Vein endothelial cell (primary cell): ENCODE results near the gene DEPDC4. TPM values are rescaled to one million over a fixed set of nuclear protein-coding genes. Genes with fewer than 3 reads are reported as not detected.

ENCODE experiments used
- small RNA-seq: library from RNA; depleted of rRNA; stranded (forward); fragments of <200 nt; gene quantifications from one replicate; pipeline ENCODE3, GENCODE V24; 2012
- total RNA-seq: library from RNA; depleted of rRNA; stranded (reverse); fragments of >200 nt; gene quantifications from 2 replicates; pipeline ENCODE4 v1.2.3, GENCODE V29; 2012

DEPDC4 gene
- total RNA-seq: 1.7 TPM in 1 of 2 replicates, not detected in the other

DNA sequence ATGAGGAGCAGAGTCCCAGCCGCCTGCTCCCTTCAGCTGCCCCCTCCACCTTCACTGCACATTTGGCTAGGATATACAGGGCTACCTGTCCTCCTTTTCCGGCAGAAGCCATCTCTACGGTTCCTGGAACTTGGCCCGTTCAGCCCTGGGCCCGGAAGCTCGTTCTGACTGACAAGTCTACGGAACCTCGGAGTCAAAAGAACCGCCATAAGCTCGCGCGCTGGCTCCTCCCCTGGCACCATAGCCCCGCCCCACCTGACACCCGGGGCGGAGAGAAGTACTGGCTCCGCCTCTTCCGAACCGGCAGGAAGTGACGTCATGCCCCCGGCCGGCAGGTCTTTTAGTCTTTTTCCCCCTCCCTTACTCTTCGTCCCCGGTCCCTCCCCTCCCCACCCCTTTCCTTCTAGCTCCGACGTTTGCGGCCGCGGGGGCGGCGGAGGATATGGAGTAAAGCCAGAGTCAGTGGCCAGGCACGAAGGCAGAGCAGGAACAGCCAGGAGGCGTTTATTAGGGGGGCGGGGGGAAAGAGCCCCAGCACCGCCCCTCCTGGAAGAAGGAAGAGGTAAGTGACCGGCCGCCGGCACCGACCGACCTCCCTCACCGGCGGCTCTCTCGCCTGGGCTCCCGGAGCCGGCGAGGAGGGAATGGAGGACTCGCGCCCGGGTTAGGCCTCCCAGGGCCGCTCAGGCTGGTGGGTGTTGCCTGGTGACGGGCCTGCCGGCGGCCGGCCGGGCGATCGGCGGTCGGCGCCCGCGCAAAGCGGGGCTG is at the start of gene DEPDC4, which contains the start of gene SCYL2:
Gene DEPDC4 (minus strand): TSS at position 245 of the 768 bp plus-strand sequence. CDS start 3 bp downstream, at position 242.
Gene SCYL2 (plus strand): TSS at position 343 of the 768 bp plus-strand sequence. CDS start 15,794 bp downstream, outside the sequence.

DNA sequence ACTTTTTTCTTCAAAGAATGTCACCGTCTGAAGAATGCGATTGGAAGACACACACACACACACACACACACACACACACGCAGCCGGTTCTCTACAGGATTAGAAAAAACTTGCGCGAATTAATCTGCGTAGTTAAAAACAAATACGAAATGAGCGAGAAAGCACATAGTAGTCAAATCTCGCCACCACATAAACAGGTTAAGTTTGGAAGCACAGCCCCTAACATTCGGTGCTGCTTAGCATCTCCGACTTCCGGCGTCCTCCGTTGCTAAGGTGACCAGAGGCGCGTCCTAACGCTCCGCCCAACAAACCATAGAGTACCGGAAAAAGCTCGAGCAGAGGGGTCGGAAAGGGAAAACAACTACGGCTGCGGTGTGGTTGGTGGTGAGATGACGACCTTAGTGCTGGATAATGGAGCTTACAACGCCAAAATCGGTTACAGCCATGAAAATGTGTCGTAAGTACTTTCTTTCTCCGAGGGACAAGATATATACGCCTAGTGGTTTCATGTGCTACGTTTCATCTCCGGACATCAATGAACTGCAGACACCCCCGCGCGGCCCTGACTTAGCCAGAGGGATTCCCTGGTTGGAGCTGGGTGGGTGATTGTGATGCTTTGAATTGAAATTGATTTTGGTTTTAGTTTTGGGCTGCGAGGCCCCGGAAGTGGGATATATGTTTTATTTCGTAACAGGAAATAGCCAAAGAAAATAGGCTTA is 66.3 kb downstream of the DEPDC4 start, which contains the start of gene ACTR6:
Gene ACTR6 (plus strand): TSS at position 353 of the 719 bp plus-strand sequence. CDS start 37 bp downstream, at position 390.

Small RNA genes within 50 kb of the gene (small RNA-seq; reads per million reads assigned to genes)
- not detected for gene RF00019

Other genes with a start within 250 kb of the DEPDC4 start
- gene BLTP3B, start 124.2 kb downstream of the DEPDC4 start, total RNA-seq: 19.7 and 19.9 TPM in 2 replicates
- gene ACTR6, start 66.3 kb downstream of the DEPDC4 start, total RNA-seq: 11.9 and 19.3 TPM in 2 replicates
- 51.9 and 65.8 TPM in 2 replicates for gene SCYL2, start 98 bp upstream of the DEPDC4 start, total RNA-seq
- gene SLC17A8, start 90.0 kb upstream of the DEPDC4 start, total RNA-seq: not detected in 2 replicates
- gene NR1H4, start 206.8 kb upstream of the DEPDC4 start, total RNA-seq: not detected in 2 replicates